Cardiac muscle cell (in vitro differentiated cells and primary cell): ENCODE data around the gene REPIN1. TPM values are rescaled to one million over a fixed set of nuclear protein-coding genes. Genes with fewer than 3 reads are reported as not detected.
"Not testable (repeated sequence)": the region's sequence is repeated elsewhere in the genome, so short reads cannot be mapped to it uniquely, and the experiment has no call there.

Experiments used
- DNase-seq, 2 donors: peaks; one replicate each; pipeline versions ENCODE4 v3.0.0 to v3.0.0-alpha.2; 2010 to 2017; ENCODE audit warnings: low read depth in 1 of 2, low spot score in 1 of 2
- H3K27ac ChIP-seq: fragments of 200-600 bp; sonication (generic); 2 replicates; pipeline ENCODE4 v1.5.1; 2016
- H3K27me3 ChIP-seq: fragments of 200-600 bp; sonication (generic); 2 replicates; pipeline ENCODE4 v1.6.0; 2016; ENCODE audit warnings: control low read depth
- H3K36me3 ChIP-seq: fragments of 200-600 bp; sonication (generic); 2 replicates; pipeline ENCODE4 v1.5.1; 2016; ENCODE audit warnings: control low read depth
- H3K4me1 ChIP-seq: fragments of 200-600 bp; sonication (generic); 2 replicates; pipeline ENCODE4 v1.8.1; 2017; ENCODE audit warnings: low read depth, mild to moderate bottlenecking, mixed run types
- H3K4me3 ChIP-seq: fragments of 200-600 bp; sonication (generic); 2 replicates; pipeline ENCODE4 v1.5.1; 2016; ENCODE audit warnings: mild to moderate bottlenecking
- H3K9me3 ChIP-seq: fragments of 200-600 bp; sonication (generic); 2 replicates; pipeline ENCODE4 v1.5.1; 2017; ENCODE audit warnings: low read depth, mild to moderate bottlenecking, control low read depth
- polyA plus RNA-seq: library from polyadenylated mRNA; unstranded; fragments of >200 nt; fragmentation: Nextera tagmentation; extraction: Ambion mirVana; gene quantifications from 2 replicates; pipeline ENCODE4 v1.2.1, GENCODE V29; 2016
- total RNA-seq: library from RNA; depleted of rRNA; stranded (reverse); fragments of >200 nt; gene quantifications from 2 replicates; pipeline ENCODE4 v1.2.3, GENCODE V29; 2016
- TF ChIP-seq, protein P1 (sequence below): IDR thresholded peaks from 2 replicates; pipeline ENCODE4 v1.5.1; 2012; ENCODE audit warnings: low read depth, mild to moderate bottlenecking, low read length

The REPIN1 gene
- total and polyA plus RNA-seq, 2 experiments from 2014 or later, result 185 to 270 TPM

GRCh38 chr7:150382844-150383225, 14.2 kb downstream of the REPIN1 start:
- TF ChIP-seq, protein P1, sequence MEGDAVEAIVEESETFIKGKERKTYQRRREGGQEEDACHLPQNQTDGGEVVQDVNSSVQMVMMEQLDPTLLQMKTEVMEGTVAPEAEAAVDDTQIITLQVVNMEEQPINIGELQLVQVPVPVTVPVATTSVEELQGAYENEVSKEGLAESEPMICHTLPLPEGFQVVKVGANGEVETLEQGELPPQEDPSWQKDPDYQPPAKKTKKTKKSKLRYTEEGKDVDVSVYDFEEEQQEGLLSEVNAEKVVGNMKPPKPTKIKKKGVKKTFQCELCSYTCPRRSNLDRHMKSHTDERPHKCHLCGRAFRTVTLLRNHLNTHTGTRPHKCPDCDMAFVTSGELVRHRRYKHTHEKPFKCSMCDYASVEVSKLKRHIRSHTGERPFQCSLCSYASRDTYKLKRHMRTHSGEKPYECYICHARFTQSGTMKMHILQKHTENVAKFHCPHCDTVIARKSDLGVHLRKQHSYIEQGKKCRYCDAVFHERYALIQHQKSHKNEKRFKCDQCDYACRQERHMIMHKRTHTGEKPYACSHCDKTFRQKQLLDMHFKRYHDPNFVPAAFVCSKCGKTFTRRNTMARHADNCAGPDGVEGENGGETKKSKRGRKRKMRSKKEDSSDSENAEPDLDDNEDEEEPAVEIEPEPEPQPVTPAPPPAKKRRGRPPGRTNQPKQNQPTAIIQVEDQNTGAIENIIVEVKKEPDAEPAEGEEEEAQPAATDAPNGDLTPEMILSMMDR, result no peak
- no peaks in the 10 kb centered on the region for H3K36me3 ChIP-seq
- H3K27me3 ChIP-seq, result no peaks in the 10 kb centered on the region
- no peaks in the 10 kb centered on the region for H3K9me3 ChIP-seq
- H3K27ac ChIP-seq, result peak overlapping the region; percentile 84
- no peak for DNase-seq
- peaks cover 31% of the 10 kb centered on the region for H3K4me1 ChIP-seq
- H3K4me3 ChIP-seq, result no peak overlapping the region

DNA sequence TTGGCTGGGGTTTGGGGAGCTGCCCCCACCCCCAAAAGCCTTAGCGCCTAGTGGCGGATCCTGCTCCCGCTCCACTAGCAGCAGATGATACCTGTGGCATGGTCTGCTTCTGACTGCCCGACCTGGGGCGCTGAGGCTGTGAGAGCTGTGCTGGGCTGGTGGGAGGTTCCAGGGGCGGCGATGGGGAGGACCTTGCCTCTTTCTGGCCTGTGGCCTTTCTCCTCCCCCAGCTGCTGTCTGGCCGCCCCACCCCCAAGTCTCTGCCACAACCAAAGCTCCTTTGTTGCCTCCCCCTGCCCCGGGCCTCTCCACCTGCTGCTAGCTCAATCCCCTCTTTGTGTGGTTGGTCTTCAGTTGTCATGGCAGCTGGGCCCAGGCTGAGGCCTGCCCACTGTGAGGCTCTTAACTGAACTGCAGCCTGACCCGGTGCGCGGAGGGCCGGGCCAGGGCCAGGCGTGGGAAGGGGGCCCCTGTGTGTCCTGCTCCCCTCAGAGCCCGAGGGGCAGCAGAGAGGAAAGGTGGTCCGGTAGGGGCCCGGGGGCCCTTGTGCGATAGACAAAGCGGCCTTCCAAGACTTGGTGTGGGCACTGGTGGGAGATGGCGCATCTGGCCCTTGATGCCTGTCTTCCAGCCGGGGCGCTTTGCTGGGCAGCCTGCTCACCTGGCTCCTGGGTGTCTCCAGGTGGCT, 15.2 kb downstream of the REPIN1 start:
- Histone ChIP-seq H3K4me3 (no peak overlapping the region), H3K4me1 (peaks cover 28% of the 10 kb centered on the region), H3K9me3 (no peaks in the 10 kb centered on the region), H3K27me3 (no peaks in the 10 kb centered on the region), H3K36me3 (no peaks in the 10 kb centered on the region), H3K27ac (peak overlapping the region; percentile 84)
- DNase-seq, result peak in 1 of 2 donors; percentile 90
- TF ChIP-seq, protein P1, result no peak

DNA sequence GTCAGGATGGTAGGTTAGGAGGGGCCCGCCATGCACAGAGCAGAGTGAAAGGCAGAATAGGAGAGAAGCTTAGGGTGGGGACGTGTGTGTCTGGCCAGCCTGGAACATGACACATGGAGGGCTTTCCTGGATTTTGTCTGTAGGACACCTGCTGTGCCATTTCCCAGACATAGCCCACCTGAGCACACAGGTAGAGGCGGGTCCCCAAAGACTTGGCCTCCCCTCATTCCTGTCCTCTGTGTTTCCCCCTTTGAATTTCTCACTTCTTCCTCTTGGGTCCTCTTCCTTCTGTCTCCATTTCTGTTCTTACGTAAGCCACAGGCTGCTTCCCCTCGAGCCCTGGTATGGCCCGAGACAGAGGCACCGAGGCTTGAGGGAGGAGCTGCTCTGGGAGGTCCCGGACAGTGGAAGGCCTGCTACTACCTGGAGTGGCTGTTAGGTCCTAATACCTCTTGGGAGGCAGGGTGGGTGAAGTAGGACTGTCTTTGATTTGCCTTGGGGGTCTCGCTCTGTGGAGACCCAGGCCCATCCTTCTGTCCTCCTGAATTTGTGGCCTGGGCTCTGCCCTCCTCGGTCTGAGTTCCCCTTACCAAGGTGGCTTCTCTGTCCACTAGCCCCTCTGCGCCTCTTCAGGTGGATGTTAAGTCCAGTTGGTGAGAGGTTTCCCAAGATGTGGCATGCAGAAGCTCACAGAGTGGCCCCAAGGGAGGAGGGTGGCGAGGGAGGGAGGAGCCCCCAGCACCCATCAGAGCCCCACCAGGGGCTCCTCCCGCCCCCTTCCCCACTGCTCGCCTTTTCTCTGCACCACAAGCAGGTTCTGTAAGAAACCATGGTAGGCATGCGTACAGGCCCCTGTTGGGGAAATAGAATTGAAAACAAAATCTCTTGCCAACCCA, 16.0 kb downstream of the REPIN1 start:
- Histone ChIP-seq H3K4me1 (peaks cover 28% of the 10 kb centered on the region), H3K36me3 (no peaks in the 10 kb centered on the region), H3K27me3 (no peaks in the 10 kb centered on the region), H3K27ac (peak overlapping the region; percentile 84), H3K4me3 (no peak overlapping the region), H3K9me3 (no peaks in the 10 kb centered on the region)
- TF ChIP-seq, protein P1, result no peak
- no peak for DNase-seq

- Histone ChIP-seq H3K4me3 (no peak overlapping the region), H3K4me1 (peaks cover 25% of the 10 kb centered on the region), H3K27ac (peak overlapping the region; percentile 84), H3K27me3 (no peaks in the 10 kb centered on the region), H3K9me3 (no peaks in the 10 kb centered on the region), H3K36me3 (no peaks in the 10 kb centered on the region)
- no peak for DNase-seq
- TF ChIP-seq, protein P1, result no peak
Measured at GRCh38 chr7:150385302-150385723, 16.7 kb downstream of the REPIN1 start.

DNA sequence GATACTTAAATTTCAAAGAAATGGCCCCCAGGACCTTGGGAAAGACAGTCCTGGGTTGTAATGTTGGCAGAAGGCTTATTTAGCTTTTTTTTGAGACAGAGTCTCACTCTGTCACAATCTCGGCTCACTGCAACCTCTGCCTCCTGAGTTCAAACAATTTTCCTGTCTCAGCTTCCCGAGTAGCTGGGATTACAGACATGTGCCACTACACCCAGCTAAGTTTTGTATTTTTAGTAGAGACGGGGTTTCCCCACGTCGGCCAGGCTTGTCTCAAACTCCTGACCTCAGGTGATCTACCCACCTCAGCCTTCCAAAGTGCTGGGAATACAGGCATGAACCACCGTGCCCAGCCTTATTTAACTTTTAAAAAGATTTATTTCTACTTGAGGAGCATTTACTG, 17.3 kb downstream of the REPIN1 start:
- not testable (repeated sequence) for H3K4me3 ChIP-seq, DNase-seq, H3K9me3 ChIP-seq, H3K27me3 ChIP-seq, H3K36me3 ChIP-seq
- Histone ChIP-seq H3K4me1 (peaks cover 24% of the 10 kb centered on the region), H3K27ac (peak overlapping the region; percentile 48)

GRCh38 chr7:150388306-150388705, 19.7 kb downstream of the REPIN1 start:
- Histone ChIP-seq H3K9me3 (no peaks in the 10 kb centered on the region), H3K4me1 (peaks cover 20% of the 10 kb centered on the region), H3K36me3 (peaks cover 3% of the 10 kb centered on the region), H3K27me3 (no peaks in the 10 kb centered on the region), H3K4me3 (no peak overlapping the region), H3K27ac (no peak overlapping the region)
- TF ChIP-seq, protein P1, result no peak
- DNase-seq, result no peak
